Gastrocnemius medialis (tissue), 4 donors: ENCODE data around the gene PFKFB2.

Source experiments
- POLR2A ChIP-seq, 2 donors: fragments of 450-650 bp; IDR thresholded peaks; one replicate each; pipeline ENCODE4 v1.6.1; 2017; ENCODE audit warnings: antibody characterized with exemption in 2 of 2, mild to moderate bottlenecking in 2 of 2, moderate library complexity in 2 of 2
- TF ChIP-seq, protein P1 (sequence below), 5 experiments: fragments of 450-650 bp in 3 of 5; fragments of 200-600 bp in 2 of 5; sonication (generic) in 2 of 5; IDR thresholded peaks in 4 of 5; conservative IDR thresholded peaks in 1 of 5; 1 replicate in 4 of 5; 2 replicates in 1 of 5; pipeline ENCODE4 v1.5.1; 2016 to 2019; ENCODE audit warnings: antibody characterized with exemption in 5 of 5, mild to moderate bottlenecking in 3 of 5, moderate library complexity in 3 of 5

DNA sequence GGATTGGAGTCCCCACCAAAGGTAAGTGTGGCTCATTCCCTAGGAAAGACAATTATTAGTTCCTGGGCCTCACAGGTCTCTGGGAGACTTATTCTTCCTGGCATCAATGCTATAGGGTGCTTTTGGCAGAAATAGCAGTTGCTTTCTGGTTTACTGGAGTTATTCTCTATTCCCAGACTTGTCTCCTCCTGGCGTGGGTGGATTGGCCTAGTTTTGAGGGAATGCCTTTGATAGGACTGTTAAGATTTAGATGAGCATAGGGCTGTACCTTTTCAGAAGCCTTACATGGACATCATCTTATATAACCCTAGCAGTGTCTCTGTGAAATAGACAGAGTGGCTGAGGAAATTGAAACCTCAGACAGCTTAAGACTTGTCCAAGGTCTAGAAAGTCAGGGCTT, 9.0 kb downstream of the PFKFB2 start:
- TF ChIP-seq, protein P1, sequence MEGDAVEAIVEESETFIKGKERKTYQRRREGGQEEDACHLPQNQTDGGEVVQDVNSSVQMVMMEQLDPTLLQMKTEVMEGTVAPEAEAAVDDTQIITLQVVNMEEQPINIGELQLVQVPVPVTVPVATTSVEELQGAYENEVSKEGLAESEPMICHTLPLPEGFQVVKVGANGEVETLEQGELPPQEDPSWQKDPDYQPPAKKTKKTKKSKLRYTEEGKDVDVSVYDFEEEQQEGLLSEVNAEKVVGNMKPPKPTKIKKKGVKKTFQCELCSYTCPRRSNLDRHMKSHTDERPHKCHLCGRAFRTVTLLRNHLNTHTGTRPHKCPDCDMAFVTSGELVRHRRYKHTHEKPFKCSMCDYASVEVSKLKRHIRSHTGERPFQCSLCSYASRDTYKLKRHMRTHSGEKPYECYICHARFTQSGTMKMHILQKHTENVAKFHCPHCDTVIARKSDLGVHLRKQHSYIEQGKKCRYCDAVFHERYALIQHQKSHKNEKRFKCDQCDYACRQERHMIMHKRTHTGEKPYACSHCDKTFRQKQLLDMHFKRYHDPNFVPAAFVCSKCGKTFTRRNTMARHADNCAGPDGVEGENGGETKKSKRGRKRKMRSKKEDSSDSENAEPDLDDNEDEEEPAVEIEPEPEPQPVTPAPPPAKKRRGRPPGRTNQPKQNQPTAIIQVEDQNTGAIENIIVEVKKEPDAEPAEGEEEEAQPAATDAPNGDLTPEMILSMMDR (IDR thresholded peaks at IDR 0.05 in 4 of 5, conservative IDR thresholded peaks at IDR 0.05 in 1 of 5) = no peak
- no peak for TF ChIP-seq POLR2A (IDR thresholded peaks at IDR 0.05)
